ENCODE measurements around the gene KCTD17.

Gene KCTD17

DNA sequence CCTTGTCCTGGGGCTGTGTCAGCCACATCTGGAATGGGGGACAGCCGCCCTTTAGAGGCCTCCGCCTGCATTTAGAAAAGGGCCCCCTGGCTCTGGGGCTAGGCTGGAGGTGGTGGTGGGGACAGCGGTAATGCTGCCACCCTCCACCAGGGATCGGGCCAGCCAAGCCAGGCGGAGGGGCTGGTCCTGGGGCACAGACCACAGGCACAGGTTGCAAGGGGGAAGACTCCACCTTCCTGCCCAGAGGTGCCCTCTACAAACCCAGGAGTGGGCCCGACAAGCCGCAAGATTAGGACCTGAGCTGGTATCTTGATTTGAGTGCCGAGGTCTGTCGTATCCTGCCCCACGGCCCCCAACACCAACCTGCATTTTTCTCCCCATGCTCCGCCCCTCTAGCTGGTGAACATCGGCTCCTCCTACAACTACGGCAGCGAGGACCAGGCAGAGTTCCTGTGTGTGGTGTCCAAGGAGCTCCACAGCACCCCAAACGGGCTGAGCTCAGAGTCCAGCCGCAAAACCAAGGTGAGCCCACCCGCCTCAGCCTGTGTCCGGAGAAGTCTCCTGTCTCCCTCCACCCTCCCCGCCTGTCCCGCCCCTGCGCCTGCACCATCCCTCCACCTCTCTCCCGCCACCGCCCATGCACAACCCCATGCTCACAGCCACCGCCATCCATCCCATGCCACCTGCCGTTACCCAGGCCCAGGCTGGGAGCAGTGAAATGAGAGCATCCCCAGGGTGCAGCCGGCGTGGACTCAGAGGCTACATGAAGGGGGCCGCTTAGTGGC is 7.6 kb downstream of the KCTD17 start:
- Histone ChIP-seq H3K9ac (ENCODE audit: low read length in 5 of 5) (no peak overlapping the region), H3K27me3 (ENCODE audit: control insufficient read depth in 5 of 5, insufficient read depth in 4 of 5, low read length in 5 of 5) (peaks cover 0 to 6% (median 0%) of the 10 kb centered on the region in 5 donors), H3K4me1 (ENCODE audit: control insufficient read depth in 5 of 5, insufficient read depth in 5 of 5, low read length in 5 of 5) (peaks cover 0 to 10% (median 4%) of the 10 kb centered on the region in 5 donors), H3K27ac (ENCODE audit: low read depth, low read length) (no peak overlapping the region), H3K36me3 (ENCODE audit: control insufficient read depth in 5 of 5, insufficient read depth in 5 of 5, low read length in 5 of 5) (peaks cover 0 to 67% (median 35%) of the 10 kb centered on the region in 5 donors), H3K4me3 (ENCODE audit: low read depth in 1 of 5, low read length in 5 of 5) (no peak overlapping the region), H3K9me3 (ENCODE audit: control insufficient read depth in 5 of 5, low read length in 5 of 5) (no peaks in the 10 kb centered on the region)

DNA sequence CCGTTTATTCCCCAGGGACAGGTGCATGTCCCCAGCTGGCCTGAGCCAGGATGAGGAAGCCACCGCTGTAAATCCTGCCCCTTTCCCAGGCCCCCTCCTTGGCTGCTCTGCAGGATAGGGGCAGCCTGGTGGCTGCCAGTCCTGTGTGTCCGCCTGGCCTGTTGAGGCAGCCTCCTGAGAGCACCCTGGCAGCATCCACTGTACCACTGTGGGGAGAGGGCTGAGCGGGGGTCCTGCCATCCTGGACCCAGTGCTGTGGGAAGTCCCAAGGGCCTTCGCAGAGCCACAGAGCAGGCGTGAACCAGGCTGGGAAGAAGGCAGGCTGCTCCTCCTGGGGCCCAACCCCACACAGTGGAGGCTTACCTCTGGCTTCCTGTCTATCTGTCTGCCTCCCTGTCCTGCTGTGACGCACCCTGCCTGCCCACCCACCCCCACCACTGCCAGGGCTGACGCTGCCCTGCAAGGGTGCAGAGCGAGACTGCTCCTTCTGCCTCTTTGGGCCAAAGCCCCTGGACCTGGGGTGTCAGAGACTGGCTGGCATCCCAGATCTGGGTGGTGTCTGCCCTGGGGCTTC is 8.4 kb downstream of the KCTD17 start:
- Histone ChIP-seq H3K4me1 (ENCODE audit: control insufficient read depth in 5 of 5, insufficient read depth in 5 of 5, low read length in 5 of 5) (peaks cover 0 to 10% (median 4%) of the 10 kb centered on the region in 5 donors), H3K36me3 (ENCODE audit: control insufficient read depth in 5 of 5, insufficient read depth in 5 of 5, low read length in 5 of 5) (peaks cover 0 to 62% (median 35%) of the 10 kb centered on the region in 5 donors), H3K27ac (ENCODE audit: low read depth, low read length) (no peak overlapping the region), H3K9me3 (ENCODE audit: control insufficient read depth in 5 of 5, low read length in 5 of 5) (no peaks in the 10 kb centered on the region), H3K4me3 (ENCODE audit: low read depth in 1 of 5, low read length in 5 of 5) (no peak overlapping the region), H3K27me3 (ENCODE audit: control insufficient read depth in 5 of 5, insufficient read depth in 4 of 5, low read length in 5 of 5) (peaks cover 0 to 9% (median 3%) of the 10 kb centered on the region in 5 donors), H3K9ac (ENCODE audit: low read length in 5 of 5) (no peak overlapping the region)

DNA sequence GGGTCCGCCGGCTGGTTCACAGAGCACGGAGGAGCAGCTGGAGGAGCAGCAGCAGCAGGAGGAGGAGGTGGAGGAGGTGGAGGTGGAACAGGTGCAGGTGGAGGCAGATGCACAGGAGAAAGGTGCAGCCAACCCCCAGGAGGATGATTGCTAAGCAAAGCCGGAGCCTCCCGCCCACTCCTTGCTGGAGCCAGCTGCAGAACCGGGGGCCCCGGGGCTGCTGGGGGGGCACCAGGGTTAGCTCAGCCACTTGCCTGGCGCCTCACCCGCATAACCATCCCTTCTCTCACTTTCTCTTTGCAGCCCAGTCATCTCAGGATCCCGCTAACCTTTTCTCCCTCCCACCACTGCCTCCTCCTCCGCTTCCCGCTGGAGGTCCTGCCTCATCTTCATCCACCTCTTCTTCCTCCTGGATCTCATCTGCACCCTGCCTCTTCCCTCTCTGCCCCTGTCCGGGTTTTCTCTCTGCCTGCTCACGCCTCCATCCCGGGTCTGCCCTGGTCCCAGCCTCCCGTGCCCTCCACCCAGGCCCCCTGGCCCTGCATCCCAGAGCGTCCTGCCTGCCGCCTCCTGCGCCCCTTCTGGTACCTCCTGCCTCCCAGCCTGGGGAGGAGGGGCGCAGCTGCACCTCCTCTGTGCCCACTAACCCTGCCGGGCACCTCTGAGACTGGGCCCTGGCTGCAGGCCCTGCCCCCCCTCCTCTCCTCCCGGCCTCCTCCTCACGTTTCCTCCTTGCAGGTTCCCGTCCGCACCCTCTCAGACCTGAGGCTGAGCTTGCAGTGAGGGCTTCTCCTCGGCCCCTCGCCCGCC is 9.5 kb downstream of the KCTD17 start:
- Histone ChIP-seq H3K4me3 (ENCODE audit: low read depth in 1 of 5, low read length in 5 of 5) (no peak overlapping the region), H3K9ac (ENCODE audit: low read length in 5 of 5) (no peak overlapping the region), H3K9me3 (ENCODE audit: control insufficient read depth in 5 of 5, low read length in 5 of 5) (no peaks in the 10 kb centered on the region), H3K4me1 (ENCODE audit: control insufficient read depth in 5 of 5, insufficient read depth in 5 of 5, low read length in 5 of 5) (peaks cover 0 to 10% (median 4%) of the 10 kb centered on the region in 5 donors), H3K27me3 (ENCODE audit: control insufficient read depth in 5 of 5, insufficient read depth in 4 of 5, low read length in 5 of 5) (peaks cover 0 to 12% (median 6%) of the 10 kb centered on the region in 5 donors), H3K36me3 (ENCODE audit: control insufficient read depth in 5 of 5, insufficient read depth in 5 of 5, low read length in 5 of 5) (peaks cover 0 to 54% (median 29%) of the 10 kb centered on the region in 5 donors), H3K27ac (ENCODE audit: low read depth, low read length) (no peak overlapping the region)

DNA sequence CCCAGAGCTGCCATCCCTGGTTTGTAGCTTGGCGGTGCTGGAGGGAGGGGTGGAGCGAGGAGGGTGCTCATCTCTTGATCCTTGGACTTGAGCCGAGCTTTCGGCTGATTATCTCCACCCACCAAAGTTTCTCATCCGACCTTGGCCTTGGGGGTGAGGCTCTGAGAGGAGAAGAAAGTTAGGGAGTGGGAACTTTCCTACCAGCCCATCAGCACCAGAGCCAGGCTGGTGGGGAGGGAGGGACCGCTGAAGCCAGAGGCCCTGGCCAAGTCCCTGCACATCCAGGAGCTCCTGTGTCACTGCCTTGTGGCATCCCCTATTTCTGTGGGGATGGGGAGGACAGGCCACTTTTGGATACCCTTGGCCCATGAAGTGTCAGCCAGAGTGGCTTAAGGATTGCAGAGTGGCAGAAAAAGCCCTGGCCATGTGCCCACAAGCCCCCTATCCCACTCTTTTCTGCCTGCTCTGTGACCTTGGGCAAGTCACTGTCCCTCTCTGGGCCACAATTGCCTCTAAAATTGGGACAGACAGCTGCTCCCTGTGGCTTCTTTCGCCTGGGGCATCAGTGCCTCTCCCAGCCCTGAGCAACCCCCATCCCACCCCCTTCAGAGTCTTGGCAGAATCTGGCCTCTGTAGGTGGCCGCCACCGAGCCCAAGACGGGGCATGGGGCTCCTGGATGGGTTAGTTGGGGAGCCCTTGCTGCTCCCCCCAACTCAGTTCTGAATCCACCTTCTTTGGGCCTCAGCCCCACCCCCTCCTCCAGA is 10.3 kb downstream of the KCTD17 start:
- no peak overlapping the region for H3K4me3 ChIP-seq (ENCODE audit: low read depth in 1 of 5, low read length in 5 of 5)
- peaks cover 0 to 10% (median 4%) of the 10 kb centered on the region in 5 donors for H3K4me1 ChIP-seq (ENCODE audit: control insufficient read depth in 5 of 5, insufficient read depth in 5 of 5, low read length in 5 of 5)
- H3K9me3 ChIP-seq (ENCODE audit: control insufficient read depth in 5 of 5, low read length in 5 of 5): no peaks in the 10 kb centered on the region
- H3K27ac ChIP-seq (ENCODE audit: low read depth, low read length): no peak overlapping the region
- peaks cover 6 to 15% (median 9%) of the 10 kb centered on the region in 5 donors for H3K27me3 ChIP-seq (ENCODE audit: control insufficient read depth in 5 of 5, insufficient read depth in 4 of 5, low read length in 5 of 5)
- H3K9ac ChIP-seq (ENCODE audit: low read length in 5 of 5): no peak overlapping the region
- peaks cover 0 to 48% (median 26%) of the 10 kb centered on the region in 5 donors for H3K36me3 ChIP-seq (ENCODE audit: control insufficient read depth in 5 of 5, insufficient read depth in 5 of 5, low read length in 5 of 5)

DNA sequence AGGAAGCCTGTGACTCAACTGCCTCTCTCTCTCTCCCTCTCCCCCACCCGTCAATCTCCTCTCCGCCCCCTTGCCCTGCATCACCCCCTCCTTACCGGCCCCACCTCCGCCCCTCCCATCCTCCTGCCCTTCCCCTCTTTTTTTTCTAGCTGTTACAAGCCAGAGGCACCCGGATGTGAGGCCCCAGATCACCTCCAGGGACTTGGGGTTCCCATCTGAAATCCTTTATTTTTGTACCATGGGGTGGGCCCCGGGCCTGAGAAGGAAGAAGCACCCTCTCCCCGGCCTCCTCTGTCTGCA is 10.8 kb downstream of the KCTD17 start:
- H3K9ac ChIP-seq (ENCODE audit: low read length in 5 of 5): no peak overlapping the region
- H3K27me3 ChIP-seq (ENCODE audit: control insufficient read depth in 5 of 5, insufficient read depth in 4 of 5, low read length in 5 of 5): peaks cover 6 to 17% (median 9%) of the 10 kb centered on the region in 5 donors
- H3K27ac ChIP-seq (ENCODE audit: low read depth, low read length): no peak overlapping the region
- no peaks in the 10 kb centered on the region for H3K9me3 ChIP-seq (ENCODE audit: control insufficient read depth in 5 of 5, low read length in 5 of 5)
- H3K36me3 ChIP-seq (ENCODE audit: control insufficient read depth in 5 of 5, insufficient read depth in 5 of 5, low read length in 5 of 5): peaks cover 0 to 43% (median 22%) of the 10 kb centered on the region in 5 donors
- H3K4me1 ChIP-seq (ENCODE audit: control insufficient read depth in 5 of 5, insufficient read depth in 5 of 5, low read length in 5 of 5): peaks cover 0 to 10% (median 4%) of the 10 kb centered on the region in 5 donors
- no peak overlapping the region for H3K4me3 ChIP-seq (ENCODE audit: low read depth in 1 of 5, low read length in 5 of 5)

GRCh38 chr22:37062702-37063381 is 11.3 kb downstream of the KCTD17 start:
- no peaks in the 10 kb centered on the region for H3K9me3 ChIP-seq (ENCODE audit: control insufficient read depth in 5 of 5, low read length in 5 of 5)
- H3K27me3 ChIP-seq (ENCODE audit: control insufficient read depth in 5 of 5, insufficient read depth in 4 of 5, low read length in 5 of 5): peaks cover 11 to 22% (median 14%) of the 10 kb centered on the region in 5 donors
- peaks cover 0 to 10% (median 4%) of the 10 kb centered on the region in 5 donors for H3K4me1 ChIP-seq (ENCODE audit: control insufficient read depth in 5 of 5, insufficient read depth in 5 of 5, low read length in 5 of 5)
- H3K4me3 ChIP-seq (ENCODE audit: low read depth in 1 of 5, low read length in 5 of 5): no peak overlapping the region
- no peak overlapping the region for H3K9ac ChIP-seq (ENCODE audit: low read length in 5 of 5)
- H3K27ac ChIP-seq (ENCODE audit: low read depth, low read length): no peak overlapping the region
- H3K36me3 ChIP-seq (ENCODE audit: control insufficient read depth in 5 of 5, insufficient read depth in 5 of 5, low read length in 5 of 5): peaks cover 0 to 37% (median 19%) of the 10 kb centered on the region in 5 donors

- no peak overlapping the region for H3K27ac ChIP-seq (ENCODE audit: low read depth, low read length)
- peaks cover 0 to 10% (median 4%) of the 10 kb centered on the region in 5 donors for H3K4me1 ChIP-seq (ENCODE audit: control insufficient read depth in 5 of 5, insufficient read depth in 5 of 5, low read length in 5 of 5)
- no peak overlapping the region for H3K4me3 ChIP-seq (ENCODE audit: low read depth in 1 of 5, low read length in 5 of 5)
- peaks cover 0 to 30% (median 12%) of the 10 kb centered on the region in 5 donors for H3K36me3 ChIP-seq (ENCODE audit: control insufficient read depth in 5 of 5, insufficient read depth in 5 of 5, low read length in 5 of 5)
- no peak overlapping the region for H3K9ac ChIP-seq (ENCODE audit: low read length in 5 of 5)
- no peaks in the 10 kb centered on the region for H3K9me3 ChIP-seq (ENCODE audit: control insufficient read depth in 5 of 5, low read length in 5 of 5)
- H3K27me3 ChIP-seq (ENCODE audit: control insufficient read depth in 5 of 5, insufficient read depth in 4 of 5, low read length in 5 of 5): peaks cover 19 to 31% (median 23%) of the 10 kb centered on the region in 5 donors
These were observed 12.2 kb downstream of the KCTD17 start for GRCh38 chr22:37063431-37064420.

- Histone ChIP-seq H3K27ac (ENCODE audit: low read depth, low read length) (no peak overlapping the region), H3K27me3 (ENCODE audit: control insufficient read depth in 5 of 5, insufficient read depth in 4 of 5, low read length in 5 of 5) (peaks cover 24 to 38% (median 29%) of the 10 kb centered on the region in 5 donors), H3K9ac (ENCODE audit: low read length in 5 of 5) (no peak overlapping the region)
These were observed 13.0 kb downstream of the KCTD17 start for GRCh38 chr22:37064553-37064952.

More at GRCh38 chr22:37064553-37064952, 13.0 kb downstream of the KCTD17 start:
- H3K4me3 ChIP-seq (ENCODE audit: low read depth in 1 of 5, low read length in 5 of 5): no peak overlapping the region
- H3K9me3 ChIP-seq (ENCODE audit: control insufficient read depth in 5 of 5, low read length in 5 of 5): no peaks in the 10 kb centered on the region
- H3K36me3 ChIP-seq (ENCODE audit: control insufficient read depth in 5 of 5, insufficient read depth in 5 of 5, low read length in 5 of 5): peaks cover 0 to 22% (median 5%) of the 10 kb centered on the region in 5 donors
- peaks cover 0 to 10% (median 4%) of the 10 kb centered on the region in 5 donors for H3K4me1 ChIP-seq (ENCODE audit: control insufficient read depth in 5 of 5, insufficient read depth in 5 of 5, low read length in 5 of 5)
